Measurements from ENCODE around the gene CD300H.

Gene CD300H

DNA sequence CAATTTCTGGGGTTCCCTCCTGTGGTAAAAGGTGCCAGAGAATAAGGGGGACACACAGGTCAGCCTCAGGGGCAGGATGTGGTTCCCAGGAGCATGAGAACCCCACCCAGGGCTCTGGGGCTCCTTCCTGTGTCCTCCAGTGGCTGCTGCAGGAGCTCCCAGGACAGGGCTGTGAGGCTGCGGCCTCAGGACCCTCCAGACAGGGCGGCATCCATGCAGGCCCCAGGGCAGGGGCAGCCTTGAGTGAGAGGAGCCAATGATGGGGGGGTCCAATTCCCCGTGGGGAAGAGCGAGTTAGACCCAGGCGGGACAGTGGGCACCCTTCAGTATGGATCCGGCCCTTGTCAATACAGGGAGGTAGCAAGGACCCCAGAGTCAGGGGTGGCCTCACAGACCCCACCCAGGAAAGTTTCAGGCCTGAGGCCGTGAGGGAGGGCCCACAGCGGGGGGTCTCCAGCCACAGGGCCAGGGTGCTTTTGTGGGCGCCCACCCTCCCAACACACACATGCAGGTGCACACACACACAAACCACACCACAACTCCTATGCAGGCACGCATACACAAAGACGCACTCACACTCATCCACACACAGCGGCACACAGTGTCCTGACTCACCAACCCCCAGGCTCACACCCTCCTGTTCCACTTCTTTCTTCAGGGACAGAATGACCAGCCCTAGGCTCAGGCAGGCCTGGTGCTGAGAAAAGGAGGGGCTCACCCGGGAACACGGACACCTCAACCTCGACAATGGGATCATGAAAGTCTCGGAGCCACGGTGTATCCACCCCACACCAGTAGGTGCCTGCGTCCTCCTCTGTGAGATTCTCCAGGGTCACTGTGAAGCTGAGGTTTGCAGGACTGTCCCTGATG is 23.2 kb downstream of the CD300H start:
- Histone ChIP-seq H3K9me3 (ENCODE audit: insufficient read depth, low read depth, low read length) (no peaks in the 10 kb centered on the region), H3K36me3 (ENCODE audit: insufficient read depth, low read length) (no peaks in the 10 kb centered on the region), H3K79me2 (ENCODE audit: insufficient read depth, low read length) (no peaks in the 10 kb centered on the region), H3K4me2 (ENCODE audit: low read depth, low read length, poor library complexity, severe bottlenecking) (no peak overlapping the region), H2AFZ (ENCODE audit: low read length) (no peak overlapping the region), H3K4me1 (ENCODE audit: insufficient read depth, low read length, poor library complexity, severe bottlenecking) (peaks cover 24% of the 10 kb centered on the region), H3K9ac (ENCODE audit: low read depth, low read length, poor library complexity, severe bottlenecking) (no peak overlapping the region), H3K27me3 (ENCODE audit: insufficient read depth, low read length, poor library complexity, severe bottlenecking) (no peaks in the 10 kb centered on the region), H4K20me1 (ENCODE audit: insufficient read depth, low read length, poor library complexity, severe bottlenecking) (no peaks in the 10 kb centered on the region), H3K4me3 (ENCODE audit: low read length, poor library complexity, severe bottlenecking) (no peak overlapping the region), H3K9me2 (replicated peaks; ENCODE audit: low read depth, low read length) (no peaks in the 10 kb centered on the region), H3F3A (ENCODE audit: low read depth) (no peaks in the 10 kb centered on the region)
- no peak for TF ChIP-seq EZH2phosphoT487 (IDR thresholded peaks at IDR 0.05; ENCODE audit: borderline replicate concordance)
- TF ChIP-seq, protein P1, sequence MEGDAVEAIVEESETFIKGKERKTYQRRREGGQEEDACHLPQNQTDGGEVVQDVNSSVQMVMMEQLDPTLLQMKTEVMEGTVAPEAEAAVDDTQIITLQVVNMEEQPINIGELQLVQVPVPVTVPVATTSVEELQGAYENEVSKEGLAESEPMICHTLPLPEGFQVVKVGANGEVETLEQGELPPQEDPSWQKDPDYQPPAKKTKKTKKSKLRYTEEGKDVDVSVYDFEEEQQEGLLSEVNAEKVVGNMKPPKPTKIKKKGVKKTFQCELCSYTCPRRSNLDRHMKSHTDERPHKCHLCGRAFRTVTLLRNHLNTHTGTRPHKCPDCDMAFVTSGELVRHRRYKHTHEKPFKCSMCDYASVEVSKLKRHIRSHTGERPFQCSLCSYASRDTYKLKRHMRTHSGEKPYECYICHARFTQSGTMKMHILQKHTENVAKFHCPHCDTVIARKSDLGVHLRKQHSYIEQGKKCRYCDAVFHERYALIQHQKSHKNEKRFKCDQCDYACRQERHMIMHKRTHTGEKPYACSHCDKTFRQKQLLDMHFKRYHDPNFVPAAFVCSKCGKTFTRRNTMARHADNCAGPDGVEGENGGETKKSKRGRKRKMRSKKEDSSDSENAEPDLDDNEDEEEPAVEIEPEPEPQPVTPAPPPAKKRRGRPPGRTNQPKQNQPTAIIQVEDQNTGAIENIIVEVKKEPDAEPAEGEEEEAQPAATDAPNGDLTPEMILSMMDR (conservative IDR thresholded peaks at IDR 0.05; ENCODE audit: low read length), result no peak

DNA sequence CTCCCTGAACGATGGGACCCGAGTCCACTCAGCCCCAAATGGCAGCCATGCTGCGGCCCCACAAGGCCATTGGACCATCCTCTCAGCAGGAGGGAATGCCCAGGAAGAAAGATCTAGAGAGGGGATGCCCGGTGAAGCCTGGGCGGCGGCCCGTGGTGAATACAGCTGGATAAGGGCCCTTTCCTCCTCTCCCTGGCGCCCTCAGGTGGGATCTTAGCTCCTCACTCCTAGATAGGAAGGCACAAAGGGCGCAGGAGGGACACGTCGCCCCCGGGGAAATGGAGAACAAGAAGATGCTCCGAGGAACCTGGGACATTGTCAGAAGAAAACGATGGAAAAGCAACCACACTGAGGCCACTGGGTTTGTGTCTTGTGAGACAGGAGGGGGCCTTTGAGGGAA is 23.9 kb downstream of the CD300H start:
- Histone ChIP-seq H3K9ac (ENCODE audit: low read depth, low read length, poor library complexity, severe bottlenecking) (no peak overlapping the region), H3K36me3 (ENCODE audit: insufficient read depth, low read length) (no peaks in the 10 kb centered on the region), H3K79me2 (ENCODE audit: insufficient read depth, low read length) (no peaks in the 10 kb centered on the region), H3K27me3 (ENCODE audit: insufficient read depth, low read length, poor library complexity, severe bottlenecking) (no peaks in the 10 kb centered on the region), H2AFZ (ENCODE audit: low read length) (no peak overlapping the region), H3K4me2 (ENCODE audit: low read depth, low read length, poor library complexity, severe bottlenecking) (no peak overlapping the region), H3F3A (ENCODE audit: low read depth) (no peaks in the 10 kb centered on the region), H3K9me3 (ENCODE audit: insufficient read depth, low read depth, low read length) (no peaks in the 10 kb centered on the region), H4K20me1 (ENCODE audit: insufficient read depth, low read length, poor library complexity, severe bottlenecking) (no peaks in the 10 kb centered on the region), H3K9me2 (replicated peaks; ENCODE audit: low read depth, low read length) (no peaks in the 10 kb centered on the region), H3K4me3 (ENCODE audit: low read length, poor library complexity, severe bottlenecking) (no peak overlapping the region), H3K4me1 (ENCODE audit: insufficient read depth, low read length, poor library complexity, severe bottlenecking) (peaks cover 24% of the 10 kb centered on the region)
- no peak for TF ChIP-seq EZH2phosphoT487 (IDR thresholded peaks at IDR 0.05; ENCODE audit: borderline replicate concordance)
- TF ChIP-seq, protein P1 (conservative IDR thresholded peaks at IDR 0.05; ENCODE audit: low read length), result no peak

DNA sequence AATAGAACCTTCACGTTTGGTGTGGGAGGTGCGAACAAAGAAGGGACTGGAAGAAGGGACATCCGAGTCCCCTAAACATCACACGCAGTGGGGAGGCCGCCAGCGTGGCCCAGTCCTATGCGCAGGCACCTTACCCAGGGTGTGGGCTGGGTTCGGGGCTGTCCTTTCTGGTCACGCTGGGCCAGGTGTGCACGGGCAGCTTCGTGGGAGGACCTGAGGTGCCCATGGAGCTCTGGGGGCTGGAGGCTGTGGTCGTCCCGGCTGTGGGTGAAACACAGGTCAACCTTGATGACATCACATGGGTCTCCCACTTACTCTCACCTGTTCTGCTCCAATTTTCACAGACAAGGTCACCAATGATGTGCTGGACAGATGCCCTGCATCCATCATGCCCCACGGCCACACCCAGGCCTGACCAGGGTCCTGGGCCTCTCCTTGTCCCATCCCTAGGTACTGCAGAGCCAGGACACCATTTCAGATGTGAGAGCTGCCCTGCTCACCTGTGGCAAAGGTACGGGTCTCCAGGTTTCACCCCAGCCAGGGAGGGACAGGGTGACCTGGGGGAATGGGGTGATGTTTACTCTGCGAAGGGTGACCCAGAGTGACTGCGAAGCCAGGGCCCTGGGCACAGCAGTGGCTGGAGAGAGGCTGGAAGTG is 24.5 kb downstream of the CD300H start:
- H3K79me2 ChIP-seq (ENCODE audit: insufficient read depth, low read length), result no peaks in the 10 kb centered on the region
- no peak overlapping the region for H3K4me2 ChIP-seq (ENCODE audit: low read depth, low read length, poor library complexity, severe bottlenecking)
- H3K4me3 ChIP-seq (ENCODE audit: low read length, poor library complexity, severe bottlenecking), result no peak overlapping the region
- H3K4me1 ChIP-seq (ENCODE audit: insufficient read depth, low read length, poor library complexity, severe bottlenecking), result peaks cover 19% of the 10 kb centered on the region
- no peaks in the 10 kb centered on the region for H4K20me1 ChIP-seq (ENCODE audit: insufficient read depth, low read length, poor library complexity, severe bottlenecking)
- H3K9me3 ChIP-seq (ENCODE audit: insufficient read depth, low read depth, low read length), result no peaks in the 10 kb centered on the region
- no peak overlapping the region for H2AFZ ChIP-seq (ENCODE audit: low read length)
- no peaks in the 10 kb centered on the region for H3F3A ChIP-seq (ENCODE audit: low read depth)
- no peaks in the 10 kb centered on the region for H3K27me3 ChIP-seq (ENCODE audit: insufficient read depth, low read length, poor library complexity, severe bottlenecking)
- no peak overlapping the region for H3K9ac ChIP-seq (ENCODE audit: low read depth, low read length, poor library complexity, severe bottlenecking)
- TF ChIP-seq EZH2phosphoT487 (IDR thresholded peaks at IDR 0.05; ENCODE audit: borderline replicate concordance), result no peak
- TF ChIP-seq, protein P1 (conservative IDR thresholded peaks at IDR 0.05; ENCODE audit: low read length), result no peak
- no peaks in the 10 kb centered on the region for H3K9me2 ChIP-seq (replicated peaks; ENCODE audit: low read depth, low read length)
- H3K36me3 ChIP-seq (ENCODE audit: insufficient read depth, low read length), result no peaks in the 10 kb centered on the region

Data from Loucy (cell line).